NOMO-1 treated with DMSO at 0.1 percent for 48 hours (cell line): ENCODE measurements around the gene PFKFB4.

Source experiments
- DNase-seq: peaks from one replicate; lab custom pipeline; 2025; ENCODE audit not compliant: unreplicated experiment; lab: John Stamatoyannopoulos, UW

The PFKFB4 gene

GRCh38 chr3:48556796-48557626 lies at the start of gene PFKFB4:
TSS of gene PFKFB4 (minus strand) at chr3:48556803. CDS start at chr3:48556777, 26 bp downstream.
- peak; percentile 99 for DNase-seq

DNA sequence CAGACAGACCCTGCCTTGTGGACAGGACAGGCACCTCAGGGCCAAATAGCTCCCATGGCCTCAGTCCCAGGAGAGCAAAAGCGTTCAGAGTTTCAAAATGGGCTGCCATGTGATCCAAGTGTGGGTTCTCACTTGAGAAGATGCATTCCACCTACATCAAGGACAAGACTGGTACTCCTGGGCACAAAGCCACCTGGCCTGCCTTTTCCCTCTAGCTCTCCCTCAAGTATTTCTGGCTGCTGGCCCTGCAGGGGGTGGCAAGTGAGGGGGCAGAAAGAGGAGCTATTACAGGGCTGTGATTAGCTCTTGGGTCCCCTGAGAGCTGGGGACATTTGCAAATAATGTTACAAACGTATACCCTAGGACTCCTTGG lies 45.0 kb upstream of the PFKFB4 start:
- DNase-seq: no peak

DNA sequence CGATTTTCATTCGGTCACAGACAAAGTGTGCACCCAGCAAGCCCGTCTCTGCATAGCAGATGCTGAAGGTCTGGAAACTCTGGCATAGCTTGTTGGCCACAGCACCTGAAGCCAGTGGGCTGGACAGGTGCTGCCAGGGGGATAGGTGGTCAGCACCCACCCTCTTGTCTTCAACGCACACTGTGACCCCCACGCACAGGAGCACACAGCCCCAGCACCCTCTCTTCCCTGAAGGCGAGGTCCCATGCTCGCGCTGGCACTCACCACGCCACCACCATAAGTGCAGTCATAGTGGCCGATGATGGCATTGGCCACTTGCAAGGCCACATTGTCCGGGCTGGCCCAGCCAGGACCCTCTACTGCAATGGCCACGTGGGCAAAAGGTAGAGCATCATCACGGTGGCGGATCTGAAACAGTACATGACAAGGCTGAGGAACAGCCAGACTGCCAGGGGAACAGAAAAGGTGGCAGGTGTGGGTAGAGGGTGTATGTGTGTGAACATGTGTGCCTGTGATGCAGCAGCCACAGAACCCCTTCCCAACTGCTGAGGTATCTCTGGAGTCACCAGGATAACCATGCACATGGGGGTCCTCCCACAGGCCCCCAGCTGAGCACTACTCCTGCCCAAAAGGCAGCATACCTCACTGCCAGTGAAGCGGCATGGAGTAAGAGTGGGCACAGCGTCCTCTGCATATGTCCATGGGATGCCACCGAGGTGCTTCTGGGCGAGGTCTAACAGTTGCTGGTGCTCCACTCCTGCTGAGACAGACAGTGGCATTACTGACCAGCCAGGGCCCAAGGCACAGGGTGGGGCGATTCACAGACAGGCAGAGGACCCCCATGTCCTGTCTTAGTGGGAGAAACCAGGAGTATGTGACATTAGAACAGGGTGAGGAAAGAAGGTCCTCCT lies 44.4 kb upstream of the PFKFB4 start:
- no peak for DNase-seq

GRCh38 chr3:48599509-48600285 lies 43.1 kb upstream of the PFKFB4 start:
- DNase-seq: no peak

DNA sequence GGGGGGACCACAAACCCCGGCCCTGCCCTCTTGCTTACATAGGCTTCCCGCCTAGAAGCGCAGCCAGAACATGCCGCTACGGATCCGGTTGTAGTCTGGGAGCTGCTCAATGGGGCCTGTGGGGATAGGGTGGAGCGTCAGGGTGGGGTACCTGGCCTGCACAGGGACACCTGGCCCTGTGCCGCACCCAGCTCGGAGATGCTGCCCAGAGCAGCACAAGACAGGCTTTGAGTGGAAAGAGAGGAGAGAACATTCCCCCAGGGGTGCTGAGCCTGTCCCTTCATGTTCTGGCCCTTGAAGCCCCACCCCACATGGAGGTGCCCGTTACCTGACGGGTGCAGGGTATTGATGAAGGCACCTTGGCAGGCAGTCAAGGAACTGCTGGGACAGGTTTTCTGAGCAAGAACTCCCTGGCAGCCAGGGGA lies 42.5 kb upstream of the PFKFB4 start:
- no peak for DNase-seq

DNA sequence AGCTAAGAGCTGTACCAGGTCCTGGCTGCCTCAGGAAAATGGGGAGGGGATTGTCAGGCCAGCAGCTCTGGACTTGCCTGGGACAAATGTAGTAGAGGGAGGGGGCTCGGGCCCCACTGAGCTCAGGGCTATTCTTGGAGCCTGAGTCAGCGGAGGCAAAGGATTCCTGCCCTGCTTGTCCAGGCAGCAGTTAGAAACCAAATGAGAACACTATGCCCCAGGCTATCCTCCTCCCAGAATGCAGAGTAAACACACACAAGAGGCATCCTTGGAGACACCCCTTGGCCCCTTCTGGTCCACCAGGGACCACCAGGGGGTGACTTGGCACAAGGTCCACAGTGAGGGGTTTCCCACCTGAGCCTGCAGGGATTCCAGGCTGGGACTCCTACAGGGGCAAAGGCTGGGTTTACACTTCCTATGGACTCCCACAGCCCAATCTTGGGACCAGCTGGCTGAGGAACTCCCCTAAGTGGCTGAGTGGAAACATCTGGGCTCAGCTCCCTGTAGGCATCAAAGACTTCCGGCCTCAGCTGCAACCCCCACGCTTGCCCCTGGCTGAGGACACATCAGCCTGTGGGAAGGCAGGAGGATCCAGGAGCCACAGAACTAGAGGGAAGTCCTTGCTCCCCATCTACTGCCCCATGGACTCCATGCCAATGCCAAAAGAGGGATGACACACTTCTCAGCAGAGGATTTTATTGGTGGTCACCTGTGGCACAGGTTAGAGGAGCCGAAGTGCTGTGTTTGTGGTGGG lies 41.9 kb upstream of the PFKFB4 start:
- DNase-seq: no peak

- no peak for DNase-seq
Observed at GRCh38 chr3:48597408-48597800, 40.8 kb upstream of the PFKFB4 start.

DNA sequence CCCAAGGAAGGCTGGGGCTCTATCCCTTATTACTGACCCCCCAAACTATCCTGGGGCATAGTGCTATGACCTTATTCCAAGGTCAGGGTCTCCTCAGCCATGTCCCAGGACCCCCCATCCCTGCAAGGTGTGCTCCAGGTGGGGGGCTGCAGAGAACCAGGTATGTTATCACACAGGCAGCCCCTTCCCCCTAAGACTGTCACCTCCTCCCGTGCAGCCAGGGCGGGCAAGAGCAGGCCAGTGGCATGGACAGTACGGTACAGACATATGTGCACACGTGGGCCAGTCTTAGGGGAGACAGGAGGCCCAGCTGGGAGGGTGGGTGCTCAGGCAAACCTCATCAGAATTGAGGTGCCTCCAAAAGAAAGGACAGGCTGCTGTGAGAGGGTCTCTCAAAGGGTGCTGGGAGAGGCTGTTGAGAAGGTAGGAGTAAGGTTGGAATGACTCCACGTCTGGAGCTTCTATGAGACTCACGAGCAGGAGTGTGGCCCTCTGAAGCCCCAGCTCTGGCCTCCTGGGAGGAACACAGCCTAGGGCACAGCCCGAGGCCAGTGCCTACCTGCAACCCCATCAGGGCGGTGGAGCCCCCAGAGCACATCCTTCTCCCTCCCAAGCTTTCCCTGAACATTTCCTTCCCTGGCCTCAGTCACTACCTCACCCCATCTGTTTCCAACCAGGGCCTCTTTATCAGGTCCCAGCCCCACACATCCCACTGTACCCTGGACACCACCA lies 40.2 kb upstream of the PFKFB4 start:
- DNase-seq: no peak

DNA sequence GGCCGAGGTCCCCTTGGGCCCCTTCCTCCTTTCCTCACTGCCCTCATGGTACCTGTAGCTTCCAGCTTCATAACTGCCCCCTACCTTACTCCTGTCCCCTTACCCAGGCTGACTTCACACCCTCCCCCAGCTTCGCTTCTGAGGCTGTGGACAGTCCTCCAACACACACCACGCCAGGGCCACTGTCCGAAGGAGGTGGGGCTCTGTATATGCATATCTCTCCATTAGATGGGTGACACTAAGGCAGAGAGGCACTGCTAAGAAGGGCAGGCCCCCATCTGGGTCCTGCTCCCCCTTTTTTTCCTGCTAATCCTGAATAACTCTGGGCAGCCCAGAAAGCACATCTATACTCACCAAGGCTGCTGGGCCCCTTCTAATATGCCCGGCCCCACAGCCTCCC lies 39.6 kb upstream of the PFKFB4 start:
- no peak for DNase-seq

DNA sequence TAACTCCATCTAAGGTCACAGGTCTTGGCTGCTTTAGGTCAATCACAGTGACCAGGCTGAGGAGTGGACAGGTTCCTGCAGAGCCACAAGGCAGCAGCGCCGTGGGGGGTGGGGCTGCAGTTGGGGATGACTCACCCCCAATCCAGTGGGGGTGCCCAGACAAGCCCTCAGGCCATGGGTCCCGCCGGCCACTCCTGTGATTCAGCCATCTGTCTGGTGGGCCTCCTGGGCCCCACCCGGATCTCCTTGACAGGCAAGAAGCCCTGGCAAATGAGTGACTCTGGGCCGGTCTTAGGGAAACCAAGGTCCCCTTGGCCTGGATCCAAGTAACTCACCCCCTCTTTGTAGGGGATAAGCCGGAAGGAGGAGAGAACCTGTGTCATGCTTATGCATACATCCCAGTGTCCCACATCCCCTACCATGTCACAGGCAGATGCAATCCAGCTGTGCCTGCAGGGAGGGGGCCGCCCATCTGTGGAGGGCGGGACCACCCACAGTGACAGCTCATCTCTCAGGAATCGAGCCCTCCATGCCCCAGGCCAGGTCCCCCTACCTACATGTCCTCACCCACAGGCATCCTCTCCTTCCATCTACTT lies 39.0 kb upstream of the PFKFB4 start:
- DNase-seq: no peak

DNA sequence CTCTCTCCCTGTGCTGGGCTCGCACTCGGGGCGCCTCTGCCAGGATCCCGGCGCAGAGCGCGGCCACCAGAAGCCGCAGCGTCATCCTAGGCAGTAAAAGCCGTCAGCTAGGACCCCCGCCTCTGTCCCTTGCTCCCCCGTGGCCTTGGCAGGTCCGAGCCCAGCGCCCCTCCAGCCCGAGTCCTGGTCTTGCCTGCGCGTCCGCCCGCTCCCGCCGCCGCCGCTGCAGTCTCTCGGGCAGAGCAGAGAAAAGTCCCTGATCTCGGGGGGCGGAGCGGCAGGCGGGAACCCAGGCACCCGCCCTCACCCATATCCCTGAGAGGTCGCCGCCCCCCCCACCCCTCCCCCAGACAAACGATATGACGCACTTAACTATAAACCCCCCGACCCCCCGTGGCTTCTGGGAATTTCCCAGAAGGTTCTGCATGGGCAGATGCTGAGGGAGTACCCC lies 38.5 kb upstream of the PFKFB4 start, which contains the start of gene COL7A1:
Gene COL7A1, minus strand, starts transcription at position 255 of the 451 bp plus-strand sequence. Its CDS starts 170 bp downstream, at position 85.
- no peak for DNase-seq

- no peak for DNase-seq
Observed at GRCh38 chr3:48594417-48595049, 37.9 kb upstream of the PFKFB4 start.

GRCh38 chr3:48593337-48593736 lies 36.7 kb upstream of the PFKFB4 start:
- DNase-seq: no peak

DNA sequence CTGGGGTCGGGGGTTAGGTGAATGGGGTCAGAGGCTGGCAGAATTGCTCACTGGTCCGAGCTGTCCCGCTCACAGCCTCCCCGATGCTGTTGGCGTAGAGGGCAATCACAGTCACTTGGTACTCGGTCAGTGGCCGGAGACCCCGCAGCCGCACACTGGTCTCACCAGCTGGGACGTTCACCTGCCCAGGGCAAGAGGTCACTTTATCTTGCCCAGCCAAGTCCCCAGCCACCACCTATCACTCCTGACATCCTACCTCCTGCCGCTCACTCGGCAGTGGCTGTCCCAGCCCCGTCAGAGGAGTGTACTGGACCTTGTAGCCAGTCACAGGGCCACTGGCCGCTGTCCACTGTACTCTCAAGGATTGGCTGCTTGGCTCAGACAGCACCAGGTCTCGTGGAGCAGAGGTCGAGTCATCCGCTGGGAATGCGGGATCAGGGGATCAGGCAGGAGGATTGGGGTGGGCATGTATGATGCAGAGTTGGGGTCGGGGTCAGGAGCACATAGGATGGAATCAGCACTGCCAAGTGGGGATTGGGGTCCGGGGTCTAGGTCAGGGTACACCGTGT lies 36.0 kb upstream of the PFKFB4 start:
- no peak for DNase-seq

- DNase-seq: no peak
Observed at GRCh38 chr3:48591886-48592518, 35.4 kb upstream of the PFKFB4 start.

GRCh38 chr3:48591436-48591835 lies 34.8 kb upstream of the PFKFB4 start:
- no peak for DNase-seq

GRCh38 chr3:48588230-48588629 lies 31.6 kb upstream of the PFKFB4 start:
- no peak for DNase-seq

- DNase-seq: no peak
Observed at GRCh38 chr3:48587686-48588085, 31.1 kb upstream of the PFKFB4 start.
